B cell (primary cell): ENCODE measurements around the gene ITPKB. TPM values are rescaled to one million over a fixed set of nuclear protein-coding genes. Genes with fewer than 3 reads are reported as not detected.

Source experiments
- ATAC-seq: fragments of 200-7000 bp; cut with Tn5 transposase; one replicate; pipeline ENCODE4 v1.10.0; 2021; ENCODE audit warnings: low read depth, mild to moderate bottlenecking, moderate number of reproducible peaks, moderate library complexity
- CTCF ChIA-PET: fragments of 350-600 bp; sonication (Branson Sonifier 250); formaldehyde crosslinking; loops from one replicate; lab custom pipeline; 2021; ENCODE audit warnings: antibody characterized with exemption, inconsistent platforms; lab: Charles Lee
- POLR2A ChIA-PET: fragments of 350-600 bp; sonication (Branson Sonifier 250); formaldehyde crosslinking; loops from one replicate; lab custom pipeline; 2021; ENCODE audit warnings: antibody characterized with exemption; lab: Charles Lee
- DNase-seq: peaks from one replicate; pipeline ENCODE4 v3.0.0; 2013
- H2AFZ ChIP-seq: 2 replicates; pipeline ENCODE4 v1.6.1; 2012; ENCODE audit warnings: mild to moderate bottlenecking, low read depth, low read length; ENCODE audit not compliant: insufficient read depth, poor library complexity, severe bottlenecking
- H3K27ac ChIP-seq, 2 donors: 1 replicate in 1 of 2; 2 replicates in 1 of 2; pipeline ENCODE4 v1.5.1; 2012 to 2013; ENCODE audit warnings: low read length in 2 of 2, mild to moderate bottlenecking in 2 of 2, moderate library complexity in 1 of 2
- H3K27me3 ChIP-seq, 4 experiments: fragments of 200-600 bp in 1 of 4; sonication (generic) in 1 of 4; replicated peaks in 1 of 4; 1 replicate in 2 of 4; 2 replicates in 2 of 4; pipeline versions ENCODE4 v1.6.1 to v1.7.0; 2013 to 2016; ENCODE audit warnings: low read length in 3 of 4, mild to moderate bottlenecking in 2 of 4, mixed read lengths in 1 of 4, moderate library complexity in 1 of 4; ENCODE audit not compliant: insufficient read depth in 4 of 4, control insufficient read depth in 3 of 4; ENCODE audit errors: control extremely low read depth in 1 of 4
- H3K36me3 ChIP-seq, 2 experiments: replicated peaks in 1 of 2; 1 replicate in 1 of 2; 2 replicates in 1 of 2; pipeline versions ENCODE4 v1.6.1 to v1.7.1; 2013; ENCODE audit warnings: low read length in 1 of 2; ENCODE audit not compliant: insufficient read depth in 2 of 2, control insufficient read depth in 1 of 2; ENCODE audit errors: control extremely low read depth in 1 of 2, extremely low read depth in 1 of 2
- H3K4me1 ChIP-seq, 2 donors: fragments of 200-600 bp in 1 of 2; sonication (generic) in 1 of 2; 1 replicate in 1 of 2; 2 replicates in 1 of 2; pipeline versions ENCODE4 v1.5.1 to v1.6.1; 2013 to 2017; ENCODE audit warnings: low read length in 2 of 2; ENCODE audit not compliant: control insufficient read depth in 2 of 2, insufficient read depth in 2 of 2
- H3K4me2 ChIP-seq: replicated peaks from 2 replicates; pipeline ENCODE3; 2012; ENCODE audit warnings: mild to moderate bottlenecking, low read depth, low read length; ENCODE audit not compliant: poor library complexity, severe bottlenecking
- H3K4me3 ChIP-seq, 5 experiments: fragments of 200-600 bp in 1 of 5; sonication (generic) in 1 of 5; 1 replicate in 3 of 5; 2 replicates in 2 of 5; pipeline versions ENCODE4 v1.5.1 to v1.7.0; 2011 to 2016; ENCODE audit warnings: low read length in 4 of 5, mild to moderate bottlenecking in 4 of 5, low read depth in 2 of 5, control low read depth in 1 of 5, moderate library complexity in 1 of 5; ENCODE audit not compliant: insufficient read depth in 1 of 5; ENCODE audit errors: control extremely low read depth in 1 of 5, extremely low read depth in 1 of 5
- H3K79me2 ChIP-seq: fragments of 200-600 bp; sonication (generic); one replicate; pipeline ENCODE4 v1.6.0; 2016; ENCODE audit warnings: low read length; ENCODE audit not compliant: control insufficient read depth, insufficient read depth
- H3K9ac ChIP-seq: fragments of 200-600 bp; sonication (generic); 2 replicates; pipeline ENCODE4 v1.6.1; 2017; ENCODE audit warnings: mild to moderate bottlenecking, low read length, moderate library complexity
- H3K9me3 ChIP-seq, 3 donors: one replicate each; pipeline versions ENCODE4 v1.6.1 to v1.7.1; 2013; ENCODE audit warnings: low read length in 2 of 3; ENCODE audit not compliant: control insufficient read depth in 2 of 3, insufficient read depth in 1 of 3; ENCODE audit errors: control extremely low read depth in 1 of 3
- H4K20me1 ChIP-seq: 2 replicates; pipeline ENCODE4 v1.6.0; 2012; ENCODE audit warnings: mild to moderate bottlenecking, low read length; ENCODE audit not compliant: insufficient read depth, control insufficient read depth, poor library complexity, severe bottlenecking
- H3K27ac Mint-ChIP-seq: one replicate; pipeline ENCODE4 v1.8.0; 2021; ENCODE audit warnings: mixed read lengths
- H3K27me3 Mint-ChIP-seq: one replicate; pipeline ENCODE4 v1.8.0; 2021; ENCODE audit warnings: mixed read lengths
- H3K4me1 Mint-ChIP-seq: one replicate; pipeline ENCODE4 v1.8.0; 2021; ENCODE audit warnings: mixed read lengths
- H3K4me3 Mint-ChIP-seq: one replicate; pipeline ENCODE4 v1.8.0; 2021; ENCODE audit warnings: mixed read lengths
- H3K9me3 Mint-ChIP-seq: one replicate; pipeline ENCODE4 v1.8.0; 2022; ENCODE audit warnings: mixed read lengths; ENCODE audit not compliant: insufficient read depth
- EZH2 ChIP-seq: IDR thresholded peaks from 2 replicates; pipeline ENCODE4 v1.6.1; 2012; ENCODE audit warnings: borderline replicate concordance, low read depth, mild to moderate bottlenecking, moderate library complexity, low read length; ENCODE audit not compliant: insufficient read depth, poor library complexity, severe bottlenecking
- WGBS: methylation state at CpG from one replicate; pipeline ENCODE4 v1.1.5; 2013; ENCODE audit warnings: missing lambda C conversion rate; ENCODE audit not compliant: insufficient coverage; 5-methylcytosine and 5-hydroxymethylcytosine counted together
- intact Hi-C: fragments of 100-400 bp; cut with micrococcal nuclease; formaldehyde crosslinking; loops from one replicate; pipeline ENCODE4 v1.10.0; 2022
- polyA plus RNA-seq: library from polyadenylated mRNA; depleted of rRNA; stranded (reverse); fragments of >200 nt; gene quantifications from 2 replicates; pipeline ENCODE4 v1.2.3, GENCODE V29; 2012
- total RNA-seq, 2 donors: library from RNA; stranded (reverse); fragments of 120-200 nt in 1 of 2; gene quantifications; 1 replicate in 1 of 2; 2 replicates in 1 of 2; pipeline versions ENCODE4 v1.2.3 to v1.2.4, GENCODE V29; 2013 to 2022
- TF ChIP-seq, protein P1 (sequence below): fragments of 200-600 bp; IDR thresholded peaks from one replicate; pipeline ENCODE4 v1.8.0; 2022; ENCODE audit warnings: antibody characterized with exemption, mild to moderate bottlenecking

Gene ITPKB
- total and polyA plus RNA-seq, 2 donors (not counting 1 experiment from before 2014, with no cell fraction given) = 21.8 to 93.5 TPM

DNA sequence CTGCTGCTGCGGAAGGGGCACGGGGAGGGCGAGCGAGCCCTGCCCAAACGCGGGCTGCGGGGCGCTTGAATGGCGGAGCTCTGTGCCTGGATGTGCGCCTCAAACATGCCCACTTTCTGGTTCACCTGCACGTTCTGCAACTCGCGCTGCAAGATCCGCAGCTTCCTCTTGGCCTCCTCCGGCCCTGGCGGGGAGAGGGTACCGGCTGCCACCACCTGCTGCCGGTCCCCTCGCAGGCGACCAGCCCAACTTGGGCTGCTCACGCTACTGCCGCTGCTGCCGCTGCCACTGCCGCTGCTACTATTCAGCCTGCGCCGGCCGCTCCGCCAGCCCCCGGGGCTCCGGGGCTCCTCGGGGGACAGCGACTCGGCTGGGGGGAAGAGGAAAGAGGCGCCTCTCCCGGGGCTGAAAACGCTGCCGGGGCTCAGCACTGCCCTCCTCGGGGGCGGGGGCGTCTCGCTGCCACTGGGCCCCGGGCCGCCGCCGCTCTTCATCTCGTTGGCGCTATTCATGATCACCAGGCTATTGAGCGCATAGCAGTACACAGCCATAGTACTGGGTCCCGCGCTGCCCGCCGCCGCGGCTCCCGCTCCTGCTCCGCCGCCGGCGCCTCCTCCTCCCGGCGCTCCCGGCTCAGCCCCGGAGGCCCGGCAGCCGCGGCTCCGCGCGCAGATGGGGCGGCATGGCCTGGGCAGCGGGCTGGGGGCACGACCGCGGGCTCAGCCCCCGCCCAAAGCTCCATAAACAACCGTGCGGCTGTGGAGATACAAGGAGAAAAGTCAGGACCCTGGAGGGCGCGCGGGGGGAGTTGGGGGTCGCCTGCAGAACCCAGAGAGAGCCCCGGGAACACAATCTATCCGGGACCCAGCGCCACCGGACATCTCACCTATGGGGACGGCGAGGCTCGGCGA is 1.9 kb downstream of the ITPKB start:
- POLR2A ChIA-PET = interaction anchor here (0.6 to 1.4 kb wide), 2 partner anchors 37 to 75 kb away, joined by 4 to 9 read pairs; no protein-coding TSS in a partner anchor

More for the DNA sequence above, 1.9 kb downstream of the ITPKB start:
- peak overlapping the region; percentile 82 to 97 (median 87) for H3K4me3 ChIP-seq
- H4K20me1 ChIP-seq = peaks cover 45% of the 10 kb centered on the region
- H3K9me3 ChIP-seq = peaks cover 0 to 3% (median 0%) of the 10 kb centered on the region in 3 donors
- H3K9ac ChIP-seq = peak overlapping the region; percentile 91
- peak overlapping the region; percentile 92 for H3K4me2 ChIP-seq
- H2AFZ ChIP-seq = peak overlapping the region; percentile 83
- no peak for TF ChIP-seq EZH2
- TF ChIP-seq, protein P1, sequence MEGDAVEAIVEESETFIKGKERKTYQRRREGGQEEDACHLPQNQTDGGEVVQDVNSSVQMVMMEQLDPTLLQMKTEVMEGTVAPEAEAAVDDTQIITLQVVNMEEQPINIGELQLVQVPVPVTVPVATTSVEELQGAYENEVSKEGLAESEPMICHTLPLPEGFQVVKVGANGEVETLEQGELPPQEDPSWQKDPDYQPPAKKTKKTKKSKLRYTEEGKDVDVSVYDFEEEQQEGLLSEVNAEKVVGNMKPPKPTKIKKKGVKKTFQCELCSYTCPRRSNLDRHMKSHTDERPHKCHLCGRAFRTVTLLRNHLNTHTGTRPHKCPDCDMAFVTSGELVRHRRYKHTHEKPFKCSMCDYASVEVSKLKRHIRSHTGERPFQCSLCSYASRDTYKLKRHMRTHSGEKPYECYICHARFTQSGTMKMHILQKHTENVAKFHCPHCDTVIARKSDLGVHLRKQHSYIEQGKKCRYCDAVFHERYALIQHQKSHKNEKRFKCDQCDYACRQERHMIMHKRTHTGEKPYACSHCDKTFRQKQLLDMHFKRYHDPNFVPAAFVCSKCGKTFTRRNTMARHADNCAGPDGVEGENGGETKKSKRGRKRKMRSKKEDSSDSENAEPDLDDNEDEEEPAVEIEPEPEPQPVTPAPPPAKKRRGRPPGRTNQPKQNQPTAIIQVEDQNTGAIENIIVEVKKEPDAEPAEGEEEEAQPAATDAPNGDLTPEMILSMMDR = peak; percentile 33
- Mint-ChIP-seq H3K4me3 (peak overlapping the region; percentile 90), H3K27ac (no peak overlapping the region), H3K9me3 (no peaks in the 10 kb centered on the region), H3K4me1 (peaks cover 66% of the 10 kb centered on the region), H3K27me3 (no peaks in the 10 kb centered on the region)
- intact Hi-C loops = loop anchor here (1.0 kb wide), 1 partner anchor 203 kb away; the partner anchor contains the start of gene COQ8A
- H3K36me3 ChIP-seq = peaks cover 0 to 43% of the 10 kb centered on the region in 2 experiments
- no peaks in the 10 kb centered on the region for H3K27me3 ChIP-seq
- ATAC-seq = peak; percentile 46
- WGBS = 9% methylated on average over 88 of the region's 89 CpGs
- peak overlapping the region in 1 of 2 donors; percentile 78 for H3K27ac ChIP-seq
- H3K79me2 ChIP-seq = peaks cover 68% of the 10 kb centered on the region
- CTCF ChIA-PET = interaction anchor here (0.5 to 3.3 kb wide), 9 partner anchors 12 to 103 kb away, joined by 3 to 15 read pairs (median 5); no protein-coding TSS in a partner anchor
- peak; percentile 81 for DNase-seq
- H3K4me1 ChIP-seq = peaks cover 67 to 70% of the 10 kb centered on the region in 2 donors
